Peyer's patch (tissue), 4 donors: ENCODE data around the gene SERPINB3. TPM values are rescaled to one million over a fixed set of nuclear protein-coding genes. Genes with fewer than 3 reads are reported as not detected.

Source experiments
- DNase-seq, 3 donors: peaks; one replicate each; pipeline ENCODE4 v3.0.0-alpha.2; 2017 to 2019
- H3K27ac ChIP-seq, 4 donors: fragments of 200-600 bp; sonication (generic); one replicate each; pipeline ENCODE4 v1.5.1; 2016 to 2019
- H3K27me3 ChIP-seq, 2 donors: fragments of 200-600 bp; sonication (generic); one replicate each; pipeline ENCODE4 v1.5.1; 2019
- H3K36me3 ChIP-seq, 3 donors: fragments of 200-600 bp; sonication (generic); one replicate each; pipeline ENCODE4 v1.5.1; 2016 to 2019
- H3K4me1 ChIP-seq, 4 donors: fragments of 200-600 bp; sonication (generic); one replicate each; pipeline ENCODE4 v1.5.1; 2016 to 2019
- H3K4me3 ChIP-seq, 4 donors: fragments of 200-600 bp; sonication (generic); 1 replicate in 3 of 4; 2 replicates in 1 of 4; pipeline ENCODE4 v1.5.1; 2016 to 2019; ENCODE audit warnings: mild to moderate bottlenecking in 1 of 4
- H3K9me3 ChIP-seq, 4 donors: fragments of 200-600 bp; sonication (generic); one replicate each; pipeline ENCODE4 v1.5.1; 2016 to 2019; ENCODE audit warnings: mild to moderate bottlenecking in 1 of 4
- CTCF ChIP-seq, 6 experiments: fragments of 450-650 bp in 4 of 6; fragments of 200-600 bp in 2 of 6; sonication (generic) in 1 of 6; IDR thresholded peaks; one replicate each; pipeline ENCODE4 v1.5.1; 2017 to 2019; ENCODE audit warnings: antibody characterized with exemption in 6 of 6, mild to moderate bottlenecking in 3 of 6, moderate library complexity in 1 of 6
- POLR2A ChIP-seq, 2 donors: fragments of 450-650 bp; IDR thresholded peaks; one replicate each; pipeline ENCODE4 v1.5.1; 2017; ENCODE audit warnings: antibody characterized with exemption in 2 of 2, mild to moderate bottlenecking in 2 of 2, moderate library complexity in 2 of 2
- total RNA-seq, 4 donors: library from RNA; depleted of rRNA; stranded (reverse); fragments of >200 nt; gene quantifications; one replicate each; pipeline ENCODE4 v1.1.0, GENCODE V29; 2016

Gene SERPINB3
- total RNA-seq, 4 donors from 2014 or later, result not detected

- Histone ChIP-seq H3K9me3 (no peaks in the 10 kb centered on the region), H3K27ac (no peak overlapping the region), H3K27me3 (no peaks in the 10 kb centered on the region), H3K4me3 (no peak overlapping the region), H3K36me3 (no peaks in the 10 kb centered on the region), H3K4me1 (no peaks in the 10 kb centered on the region)
- DNase-seq, result no peak
- no peak for TF ChIP-seq CTCF (IDR thresholded peaks at IDR 0.05)
- TF ChIP-seq POLR2A (IDR thresholded peaks at IDR 0.05), result no peak
Measured at GRCh38 chr18:63683152-63683551, 21.5 kb upstream of the SERPINB3 start.

GRCh38 chr18:63681449-63682340 lies 20.0 kb upstream of the SERPINB3 start:
- Histone ChIP-seq H3K36me3 (no peaks in the 10 kb centered on the region), H3K27me3 (no peaks in the 10 kb centered on the region), H3K9me3 (no peaks in the 10 kb centered on the region), H3K27ac (no peak overlapping the region), H3K4me1 (no peaks in the 10 kb centered on the region), H3K4me3 (no peak overlapping the region)
- DNase-seq, result no peak
- TF ChIP-seq CTCF (IDR thresholded peaks at IDR 0.05) (no peak), POLR2A (IDR thresholded peaks at IDR 0.05) (no peak)

- no peaks in the 10 kb centered on the region for H3K36me3 ChIP-seq
- no peaks in the 10 kb centered on the region for H3K4me1 ChIP-seq
- H3K27ac ChIP-seq, result no peak overlapping the region
- no peak for DNase-seq
- H3K9me3 ChIP-seq, result no peaks in the 10 kb centered on the region
- no peaks in the 10 kb centered on the region for H3K27me3 ChIP-seq
- no peak overlapping the region for H3K4me3 ChIP-seq
- TF ChIP-seq POLR2A (IDR thresholded peaks at IDR 0.05) (no peak), CTCF (IDR thresholded peaks at IDR 0.05) (no peak)
Measured at GRCh38 chr18:63679820-63680606, 18.3 kb upstream of the SERPINB3 start.

GRCh38 chr18:63677500-63678225 lies 16.0 kb upstream of the SERPINB3 start:
- no peak for DNase-seq
- TF ChIP-seq CTCF (IDR thresholded peaks at IDR 0.05), result no peak
- TF ChIP-seq POLR2A (IDR thresholded peaks at IDR 0.05), result no peak
- no peaks in the 10 kb centered on the region for H3K9me3 ChIP-seq
- no peaks in the 10 kb centered on the region for H3K27me3 ChIP-seq
- no peaks in the 10 kb centered on the region for H3K36me3 ChIP-seq
- no peaks in the 10 kb centered on the region for H3K4me1 ChIP-seq
- no peak overlapping the region for H3K27ac ChIP-seq
- no peak overlapping the region for H3K4me3 ChIP-seq

GRCh38 chr18:63676526-63677323 lies 15.0 kb upstream of the SERPINB3 start:
- Histone ChIP-seq H3K9me3 (no peaks in the 10 kb centered on the region), H3K4me3 (no peak overlapping the region), H3K27ac (no peak overlapping the region), H3K27me3 (no peaks in the 10 kb centered on the region), H3K4me1 (no peaks in the 10 kb centered on the region), H3K36me3 (no peaks in the 10 kb centered on the region)
- DNase-seq, result no peak
- no peak for TF ChIP-seq POLR2A (IDR thresholded peaks at IDR 0.05)
- no peak for TF ChIP-seq CTCF (IDR thresholded peaks at IDR 0.05)
